HG03196 (cell line): ENCODE measurements around the gene DDX25.

Source experiments
- ATAC-seq: cut with Tn5 transposase; IDR thresholded peaks from one replicate; pipeline ENCODE4 v1.9.1; 2021; ENCODE audit not compliant: unreplicated experiment

The DDX25 gene

GRCh38 chr11:125968354-125968753 is 64.0 kb downstream of the DDX25 start:
- no peak for ATAC-seq

- ATAC-seq: no peak
Measured at GRCh38 chr11:125971618-125972017, 67.3 kb downstream of the DDX25 start.

GRCh38 chr11:125974284-125974683 is 70.0 kb downstream of the DDX25 start:
- no peak for ATAC-seq

- no peak for ATAC-seq
Measured at GRCh38 chr11:125975634-125976033, 71.3 kb downstream of the DDX25 start.

- no peak for ATAC-seq
Measured at GRCh38 chr11:125976156-125976555, 71.8 kb downstream of the DDX25 start.

- ATAC-seq: no peak
Measured at GRCh38 chr11:125977333-125977732, 73.0 kb downstream of the DDX25 start.

GRCh38 chr11:125978181-125978716 is 73.9 kb downstream of the DDX25 start:
- no peak for ATAC-seq
